Ovary (tissue), 3 donors: ENCODE data around the gene GON4L.
"Not testable (repeated sequence)": the region's sequence is repeated elsewhere in the genome, so short reads cannot be mapped to it uniquely, and the experiment has no call there.

Experiments
- EP300 ChIP-seq: sonication (generic); formaldehyde crosslinking; IDR thresholded peaks from one replicate; pipeline ENCODE4 v1.6.1; 2017; ENCODE audit warnings: antibody characterized with exemption
- POLR2A ChIP-seq: fragments of 450-650 bp; IDR thresholded peaks from one replicate; pipeline ENCODE4 v1.6.1; 2017; ENCODE audit warnings: antibody characterized with exemption, mild to moderate bottlenecking, moderate library complexity
- TF ChIP-seq, protein P1 (sequence below), 3 donors: fragments of 450-650 bp in 2 of 3; fragments of 200-600 bp in 1 of 3; IDR thresholded peaks; one replicate each; pipeline versions ENCODE4 v1.5.1 to v1.8.0; 2016 to 2022; ENCODE audit warnings: antibody characterized with exemption in 3 of 3, mild to moderate bottlenecking in 1 of 3
- donor health status: DM: no; HTN: no; CAD: no.

DNA sequence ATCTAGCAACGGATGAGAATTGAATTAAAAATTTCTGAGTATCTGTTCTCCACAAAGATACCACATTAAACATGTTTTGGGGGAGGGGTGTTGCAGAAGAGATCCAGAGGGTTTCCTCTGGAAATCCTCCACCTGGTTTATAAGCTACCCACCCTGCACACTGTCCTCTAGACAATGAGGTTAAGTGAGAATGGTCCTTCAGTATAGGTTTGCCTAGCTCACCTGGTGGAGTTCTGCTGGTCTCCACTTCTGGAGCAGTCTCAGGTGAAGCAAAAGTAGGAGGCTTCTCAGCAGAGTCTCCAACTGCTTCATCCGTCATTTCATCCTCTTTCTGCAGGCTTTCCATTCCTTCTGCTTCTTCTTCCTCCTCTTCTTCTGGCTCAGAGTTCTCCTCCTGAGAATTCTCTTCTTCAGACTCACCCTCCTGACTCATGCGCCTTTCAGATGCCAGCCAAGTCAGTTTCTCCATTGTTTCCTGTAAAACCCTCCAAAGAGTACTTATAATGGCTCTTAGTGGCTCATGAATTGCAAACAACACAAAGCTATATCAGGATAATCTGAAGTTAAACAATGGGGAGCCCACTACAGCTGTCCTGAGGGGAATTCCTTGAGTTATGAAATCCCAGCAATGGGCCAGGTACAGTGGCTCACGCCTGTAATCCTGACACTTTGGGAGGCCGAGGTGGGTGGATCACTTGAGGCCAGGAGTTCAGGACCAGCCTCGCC, 93.8 kb downstream of the GON4L start:
- TF ChIP-seq, protein P1, sequence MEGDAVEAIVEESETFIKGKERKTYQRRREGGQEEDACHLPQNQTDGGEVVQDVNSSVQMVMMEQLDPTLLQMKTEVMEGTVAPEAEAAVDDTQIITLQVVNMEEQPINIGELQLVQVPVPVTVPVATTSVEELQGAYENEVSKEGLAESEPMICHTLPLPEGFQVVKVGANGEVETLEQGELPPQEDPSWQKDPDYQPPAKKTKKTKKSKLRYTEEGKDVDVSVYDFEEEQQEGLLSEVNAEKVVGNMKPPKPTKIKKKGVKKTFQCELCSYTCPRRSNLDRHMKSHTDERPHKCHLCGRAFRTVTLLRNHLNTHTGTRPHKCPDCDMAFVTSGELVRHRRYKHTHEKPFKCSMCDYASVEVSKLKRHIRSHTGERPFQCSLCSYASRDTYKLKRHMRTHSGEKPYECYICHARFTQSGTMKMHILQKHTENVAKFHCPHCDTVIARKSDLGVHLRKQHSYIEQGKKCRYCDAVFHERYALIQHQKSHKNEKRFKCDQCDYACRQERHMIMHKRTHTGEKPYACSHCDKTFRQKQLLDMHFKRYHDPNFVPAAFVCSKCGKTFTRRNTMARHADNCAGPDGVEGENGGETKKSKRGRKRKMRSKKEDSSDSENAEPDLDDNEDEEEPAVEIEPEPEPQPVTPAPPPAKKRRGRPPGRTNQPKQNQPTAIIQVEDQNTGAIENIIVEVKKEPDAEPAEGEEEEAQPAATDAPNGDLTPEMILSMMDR (IDR thresholded peaks at IDR 0.05): not testable (repeated sequence)
- not testable (repeated sequence) for TF ChIP-seq POLR2A, EP300
